Measurements from ENCODE around the gene PDE11A. TPM values are rescaled to one million over a fixed set of nuclear protein-coding genes. Genes with fewer than 3 reads are reported as not detected.

The PDE11A gene
- total RNA-seq, 1 donor: under 0.01 TPM

GRCh38 chr2:177754492-177754873 is 318.1 kb downstream of the PDE11A start:
- no peak for TF ChIP-seq CTCF (IDR thresholded peaks at IDR 0.05; ENCODE audit: insufficient read depth, low read depth, low read length)
- DNase-seq (ENCODE audit: low read depth): peak; percentile 88
- no peak overlapping the region for H3K4me3 ChIP-seq (ENCODE audit: low read depth, low read length)

GRCh38 chr2:177753682-177754491 is 318.7 kb downstream of the PDE11A start:
- H3K4me3 ChIP-seq (ENCODE audit: low read depth, low read length): no peak overlapping the region
- TF ChIP-seq CTCF (IDR thresholded peaks at IDR 0.05; ENCODE audit: insufficient read depth, low read depth, low read length): no peak
- peak; percentile 94 for DNase-seq (ENCODE audit: low read depth)

GRCh38 chr2:177748360-177748759 is 324.2 kb downstream of the PDE11A start:
- no peak for TF ChIP-seq CTCF (IDR thresholded peaks at IDR 0.05; ENCODE audit: insufficient read depth, low read depth, low read length)
- DNase-seq (ENCODE audit: low read depth): no peak
- no peak overlapping the region for H3K4me3 ChIP-seq (ENCODE audit: low read depth, low read length)

- TF ChIP-seq CTCF (IDR thresholded peaks at IDR 0.05; ENCODE audit: insufficient read depth, low read depth, low read length): no peak
- no peak overlapping the region for H3K4me3 ChIP-seq (ENCODE audit: low read depth, low read length)
- no peak for DNase-seq (ENCODE audit: low read depth)
Measured at GRCh38 chr2:177747384-177747783, 325.2 kb downstream of the PDE11A start.

- H3K4me3 ChIP-seq (ENCODE audit: low read depth, low read length): no peak overlapping the region
- no peak for TF ChIP-seq CTCF (IDR thresholded peaks at IDR 0.05; ENCODE audit: insufficient read depth, low read depth, low read length)
- no peak for DNase-seq (ENCODE audit: low read depth)
Measured at GRCh38 chr2:177746358-177746757, 326.2 kb downstream of the PDE11A start.

GRCh38 chr2:177745531-177745930 is 327.0 kb downstream of the PDE11A start:
- DNase-seq (ENCODE audit: low read depth): no peak
- no peak overlapping the region for H3K4me3 ChIP-seq (ENCODE audit: low read depth, low read length)
- no peak for TF ChIP-seq CTCF (IDR thresholded peaks at IDR 0.05; ENCODE audit: insufficient read depth, low read depth, low read length)

GRCh38 chr2:177742851-177743250 is 329.7 kb downstream of the PDE11A start:
- no peak for TF ChIP-seq CTCF (IDR thresholded peaks at IDR 0.05; ENCODE audit: insufficient read depth, low read depth, low read length)
- DNase-seq (ENCODE audit: low read depth): no peak
- H3K4me3 ChIP-seq (ENCODE audit: low read depth, low read length): no peak overlapping the region
